EH (cell line): ENCODE data around the gene SMIM45.

Source experiments
- DNase-seq: peaks from one replicate; pipeline ENCODE4 v3.0.0-alpha.2; 2015; ENCODE audit warnings: low read depth

The SMIM45 gene

DNA sequence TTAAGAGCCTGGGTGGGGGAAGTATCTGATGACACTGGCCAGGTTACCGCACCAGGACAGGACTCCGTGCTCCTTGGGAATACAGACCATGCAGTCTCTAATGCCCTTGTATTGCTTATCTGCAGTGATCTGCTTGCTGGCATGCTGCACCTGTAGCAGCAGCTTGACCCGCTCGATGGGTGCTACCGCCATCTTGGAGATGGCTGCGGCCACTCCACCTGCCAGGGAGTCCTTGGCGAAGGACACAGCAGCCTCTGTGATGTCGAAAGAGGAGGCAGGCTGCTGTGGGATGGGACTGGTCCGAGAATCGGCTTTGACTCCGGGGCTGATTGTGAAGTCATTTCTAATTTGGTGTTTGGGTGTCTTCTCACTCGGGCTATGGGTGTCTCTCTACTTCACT is 49.8 kb downstream of the SMIM45 start:
- no peak for DNase-seq

DNA sequence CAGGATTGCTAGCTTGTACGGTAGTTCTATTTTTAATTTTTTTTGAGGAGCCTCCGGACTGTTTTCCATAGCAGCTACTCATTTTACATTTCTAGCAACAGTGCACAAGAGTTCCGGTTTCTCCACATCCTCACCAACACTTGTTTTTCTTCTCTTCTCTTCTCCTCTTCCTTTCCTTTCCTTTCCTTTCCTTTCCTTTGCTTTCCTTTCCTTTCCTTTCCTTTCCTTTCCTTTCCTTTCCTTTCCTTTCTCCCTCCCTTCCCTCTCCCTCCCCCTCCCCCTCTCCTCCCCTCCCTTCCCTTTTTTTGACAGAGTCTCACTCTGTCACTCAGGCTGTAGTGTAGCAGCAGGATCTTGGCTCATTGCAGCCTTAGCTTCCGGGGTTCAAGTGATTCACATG is 56.0 kb downstream of the SMIM45 start:
- DNase-seq, result no peak
